Dedifferentiated amniotic fluid mesenchymal stem cell (primary cell): Measurements from ENCODE around the gene APBA3.
A peak's percentile ranks its signal among the peaks of the same experiment; 100 is the strongest.

ENCODE experiments used
- DNase-seq: peaks from one replicate; pipeline ENCODE4 v3.0.0-alpha.2; 2016; ENCODE audit errors: extremely low spot score

APBA3 gene, protein sequence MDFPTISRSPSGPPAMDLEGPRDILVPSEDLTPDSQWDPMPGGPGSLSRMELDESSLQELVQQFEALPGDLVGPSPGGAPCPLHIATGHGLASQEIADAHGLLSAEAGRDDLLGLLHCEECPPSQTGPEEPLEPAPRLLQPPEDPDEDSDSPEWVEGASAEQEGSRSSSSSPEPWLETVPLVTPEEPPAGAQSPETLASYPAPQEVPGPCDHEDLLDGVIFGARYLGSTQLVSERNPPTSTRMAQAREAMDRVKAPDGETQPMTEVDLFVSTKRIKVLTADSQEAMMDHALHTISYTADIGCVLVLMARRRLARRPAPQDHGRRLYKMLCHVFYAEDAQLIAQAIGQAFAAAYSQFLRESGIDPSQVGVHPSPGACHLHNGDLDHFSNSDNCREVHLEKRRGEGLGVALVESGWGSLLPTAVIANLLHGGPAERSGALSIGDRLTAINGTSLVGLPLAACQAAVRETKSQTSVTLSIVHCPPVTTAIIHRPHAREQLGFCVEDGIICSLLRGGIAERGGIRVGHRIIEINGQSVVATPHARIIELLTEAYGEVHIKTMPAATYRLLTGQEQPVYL

DNA sequence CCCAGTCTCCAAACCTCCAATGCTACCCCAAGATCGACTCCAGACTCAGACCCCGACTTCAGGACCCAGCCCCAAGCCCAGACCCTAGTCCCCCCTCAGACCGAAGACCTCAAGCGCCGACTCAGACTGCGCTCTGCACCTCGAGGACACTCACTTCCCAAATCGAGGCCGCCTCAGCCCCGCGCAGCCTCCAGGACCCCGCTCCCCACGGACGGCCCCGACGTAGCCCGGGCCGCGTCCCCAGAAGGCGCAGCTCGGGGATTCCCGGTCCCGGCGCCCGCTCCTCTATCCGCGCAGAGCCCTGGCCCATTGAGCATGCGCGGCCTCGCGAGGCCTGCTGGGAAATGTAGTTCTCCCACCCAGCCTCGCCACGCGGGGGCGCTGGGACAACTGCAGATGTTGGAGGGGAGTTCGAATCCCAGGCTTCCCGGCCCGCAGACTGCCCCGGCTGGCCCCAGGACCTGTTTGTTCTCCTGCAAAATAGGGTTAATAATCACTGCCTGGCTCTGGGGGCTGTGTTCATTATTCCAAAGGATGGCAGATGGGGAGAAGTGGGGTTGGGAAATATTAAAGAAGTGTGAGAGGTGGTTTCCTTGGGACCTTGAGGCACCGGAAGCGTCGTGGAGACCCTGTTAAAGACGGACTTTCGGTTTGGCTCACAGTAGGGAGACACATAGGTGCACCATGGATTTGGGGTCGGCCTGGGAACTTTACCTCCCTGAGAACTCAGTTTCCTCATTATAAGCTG, at the start of gene APBA3:
TSS of gene APBA3 (minus strand) at position 311 of the 748 bp plus-strand sequence. CDS start 1,428 bp downstream, outside the sequence.
- DNase-seq: peak; percentile 85

DNA sequence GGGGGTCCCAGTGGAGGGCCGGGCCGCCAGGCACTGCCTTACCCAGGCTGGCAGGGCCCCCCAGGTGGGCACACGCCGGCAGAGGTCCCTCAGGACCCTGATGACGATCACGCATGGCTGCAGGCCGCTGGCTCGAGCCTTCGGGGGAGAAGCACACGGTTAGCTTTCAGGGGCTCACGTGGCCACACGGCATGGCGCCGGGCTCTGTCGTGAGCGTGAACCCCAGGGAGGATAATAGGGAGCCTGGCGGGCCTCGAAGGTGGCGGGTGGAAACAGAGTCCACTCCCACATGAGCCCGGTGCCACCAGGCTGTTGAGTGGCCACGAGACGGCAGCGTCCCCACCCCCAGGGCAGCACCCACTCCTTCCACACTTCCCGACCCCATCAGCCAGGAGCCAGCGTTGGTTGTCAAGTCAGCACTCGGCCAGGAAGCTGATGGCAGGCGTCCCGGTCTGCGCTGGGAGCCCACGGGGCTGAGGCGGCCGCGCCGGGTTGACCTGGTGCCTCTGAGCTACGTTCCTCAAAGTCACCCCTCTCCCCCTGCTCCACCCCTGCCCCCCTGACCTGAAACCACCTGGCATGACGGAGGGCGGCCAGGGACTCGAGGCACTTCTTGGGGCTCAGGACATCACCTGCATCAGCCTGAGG, 49.3 kb upstream of the APBA3 start:
- no peak for DNase-seq

DNA sequence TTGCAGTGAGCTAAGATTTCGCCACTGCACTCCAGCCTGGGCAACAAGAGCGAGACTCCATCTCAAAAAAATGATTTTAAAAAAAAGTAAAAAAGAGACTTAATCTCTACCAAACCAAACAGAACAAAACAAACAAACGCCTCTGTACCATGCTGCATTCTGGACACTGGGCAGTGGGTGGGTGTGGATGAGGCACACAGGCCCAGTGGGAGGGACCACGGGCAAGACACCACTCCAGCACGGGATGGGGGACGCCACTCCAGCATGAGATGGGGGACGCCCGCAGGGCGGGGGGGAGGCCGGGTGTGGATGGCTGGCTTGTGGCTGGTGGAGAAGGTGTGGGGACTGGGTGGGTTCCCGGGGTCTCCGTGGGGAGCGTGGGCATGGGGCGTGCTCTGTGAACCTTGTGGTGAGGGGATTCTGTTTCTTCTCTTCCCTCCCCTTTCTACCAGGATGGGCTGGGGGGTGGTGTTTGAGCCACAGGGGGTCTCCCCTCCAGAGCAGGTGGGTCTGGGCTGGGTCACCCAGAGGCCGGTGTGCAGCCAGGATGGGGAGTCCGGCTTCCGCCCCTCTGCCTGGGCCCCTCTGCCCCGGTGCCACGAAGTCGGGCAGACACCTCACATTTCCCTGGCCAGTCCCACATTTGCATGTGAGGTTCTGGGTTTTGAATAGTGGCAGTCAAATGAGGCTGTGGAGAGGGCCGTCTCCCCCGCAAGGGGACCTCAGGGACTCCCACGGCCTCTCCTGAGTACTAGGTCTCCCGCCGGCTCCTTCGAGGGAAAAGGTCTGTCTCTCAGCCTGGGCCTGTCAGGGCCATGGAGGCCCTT, 48.6 kb upstream of the APBA3 start:
- no peak for DNase-seq

DNA sequence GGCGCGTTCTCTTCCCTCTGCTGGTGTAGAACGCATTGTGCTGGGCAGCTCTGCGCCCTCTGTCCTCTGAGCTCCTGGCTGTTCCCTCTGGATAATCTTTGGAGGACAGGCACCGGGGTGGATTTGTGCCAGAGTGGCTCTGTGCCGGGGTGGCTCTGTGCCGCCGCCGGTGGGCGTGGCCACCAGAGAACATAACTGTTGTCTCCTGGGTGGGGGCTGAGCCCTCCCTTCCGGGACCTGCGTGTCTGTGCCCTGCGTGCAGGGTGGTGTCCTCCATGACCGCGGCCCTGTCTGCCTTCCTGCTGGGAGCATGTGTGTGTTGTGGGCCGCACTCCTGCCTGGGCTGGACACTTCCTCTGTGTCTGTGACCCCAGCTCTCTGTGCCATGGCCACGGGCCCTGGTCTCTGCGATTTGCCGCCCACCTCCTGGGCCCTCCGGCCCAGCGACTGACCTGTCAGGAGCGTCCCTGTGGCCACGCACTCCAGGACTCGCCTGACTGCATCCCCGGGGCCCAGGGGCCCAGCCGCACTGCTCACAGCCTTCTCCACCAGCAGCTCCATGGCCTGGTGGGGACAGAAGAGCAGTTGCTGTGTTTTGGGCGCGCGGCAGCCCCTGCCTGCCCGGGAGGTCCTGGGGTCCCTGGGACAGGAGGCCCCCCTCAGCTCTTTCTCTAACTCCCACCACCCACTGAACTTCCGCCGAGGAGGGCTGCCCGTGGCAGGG, 47.1 kb upstream of the APBA3 start:
- no peak for DNase-seq

DNA sequence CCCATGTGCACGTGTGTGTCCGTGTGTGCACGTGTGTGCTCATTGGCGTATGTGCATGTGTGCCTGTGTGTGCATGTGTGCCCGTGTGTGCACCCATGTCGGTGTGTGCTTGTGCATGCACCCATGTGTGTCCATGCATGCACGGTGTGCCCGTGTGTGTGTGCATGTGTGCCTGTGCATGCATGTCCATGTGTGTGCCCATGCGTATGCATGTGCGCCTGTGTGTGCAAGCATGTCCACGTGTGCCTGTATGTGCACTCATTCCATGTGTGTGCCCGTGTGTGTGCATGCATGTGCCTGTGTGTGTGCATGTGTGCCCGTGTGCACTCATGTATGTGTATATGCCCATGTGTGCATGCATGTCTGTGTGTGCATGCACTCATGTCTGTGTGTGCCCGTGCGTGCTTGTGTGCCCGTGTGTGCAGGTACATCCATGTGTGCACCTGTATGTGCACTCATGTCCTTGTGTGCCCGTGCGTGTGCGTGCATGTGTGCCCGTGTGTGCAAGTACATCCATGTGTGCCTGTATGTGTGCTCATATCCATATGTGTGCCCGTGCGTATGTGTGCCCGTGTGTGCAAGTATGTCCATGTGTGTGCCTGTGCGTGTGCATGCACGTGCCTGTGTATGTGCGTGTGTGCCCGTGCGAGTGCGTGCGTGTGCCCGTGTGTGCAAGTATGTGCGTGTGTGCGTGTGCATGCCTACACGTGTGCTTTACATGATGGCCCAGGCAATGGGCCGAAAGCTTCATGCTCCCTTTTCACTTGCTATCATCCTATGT, 46.3 kb upstream of the APBA3 start:
- DNase-seq: no peak

DNA sequence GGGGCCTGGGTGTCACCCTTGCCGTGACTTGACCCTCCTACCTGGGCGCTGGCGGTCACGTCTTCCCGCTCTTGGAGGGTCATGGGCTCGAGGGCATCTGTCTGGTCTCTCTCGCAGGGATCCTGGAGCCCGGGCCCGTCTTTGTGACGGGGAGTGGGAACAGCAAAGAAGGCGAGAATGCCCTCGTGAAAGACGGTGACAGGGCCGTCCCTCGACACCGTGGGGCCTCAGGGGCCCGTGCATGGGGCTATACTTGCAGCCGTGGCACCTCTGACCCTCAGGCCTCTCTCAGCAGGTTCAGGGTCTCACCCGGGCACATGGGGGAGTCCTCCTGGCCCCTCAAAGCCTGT, 45.6 kb upstream of the APBA3 start:
- DNase-seq: no peak

DNA sequence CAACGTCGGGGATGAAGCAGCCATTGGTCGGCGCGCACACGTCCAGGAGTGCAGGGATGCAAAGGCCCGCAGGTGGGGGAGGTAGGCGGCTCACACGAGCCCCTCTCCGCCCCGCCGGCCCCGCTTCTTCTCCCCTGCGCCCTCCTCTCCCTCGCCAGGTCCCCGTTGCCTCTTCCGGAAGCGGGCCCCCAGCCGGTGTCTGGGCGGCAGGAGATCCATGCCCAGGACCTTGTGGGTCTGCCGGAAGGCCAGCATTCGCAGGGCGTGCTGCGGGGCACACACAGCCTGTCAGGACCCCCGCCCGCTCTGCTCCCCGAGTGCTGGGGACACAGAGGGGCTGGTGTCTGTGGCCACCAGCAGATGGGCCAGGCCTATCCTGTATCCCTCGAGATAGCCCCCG, 44.4 kb upstream of the APBA3 start:
- DNase-seq: no peak

DNA sequence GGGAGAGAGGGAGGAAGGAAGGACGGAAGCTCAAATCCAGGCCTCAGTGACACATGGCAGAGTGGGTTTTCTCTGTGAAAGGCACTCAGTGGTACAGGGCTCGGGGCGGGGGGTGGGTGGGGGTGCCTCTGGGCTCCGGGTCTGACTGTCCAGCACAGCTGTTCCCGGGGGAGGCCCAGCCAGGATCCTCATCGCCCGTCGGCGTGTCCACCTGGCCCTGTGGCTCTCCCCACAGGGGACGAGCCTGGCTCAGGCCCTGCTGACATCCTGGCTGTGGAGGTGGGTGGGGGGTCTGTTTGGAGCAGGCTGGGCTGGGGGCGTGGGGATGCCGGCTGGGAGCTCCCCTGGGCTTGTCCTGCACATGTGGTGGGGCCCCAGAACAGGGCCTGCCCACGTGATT, 42.9 kb upstream of the APBA3 start:
- no peak for DNase-seq

DNA sequence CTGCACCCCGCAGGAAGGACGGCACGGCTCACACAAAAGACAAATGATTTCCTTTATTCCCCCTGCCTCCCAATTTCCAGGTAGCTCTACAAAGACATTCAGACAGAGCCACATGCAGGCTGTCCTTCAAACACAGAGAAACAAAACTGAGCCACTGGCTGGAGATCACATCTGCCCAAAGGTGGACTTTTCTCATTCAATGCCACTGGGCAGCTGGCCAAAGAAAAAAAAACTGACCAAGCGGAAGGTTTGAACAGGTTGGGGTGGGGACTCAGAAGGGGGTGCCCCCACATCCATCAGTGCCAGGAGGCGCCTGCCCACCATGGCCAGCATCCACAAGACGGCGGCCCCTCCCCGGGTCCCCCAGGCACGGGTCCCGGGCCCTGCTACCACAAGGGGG, 42.5 kb upstream of the APBA3 start:
- DNase-seq: no peak

DNA sequence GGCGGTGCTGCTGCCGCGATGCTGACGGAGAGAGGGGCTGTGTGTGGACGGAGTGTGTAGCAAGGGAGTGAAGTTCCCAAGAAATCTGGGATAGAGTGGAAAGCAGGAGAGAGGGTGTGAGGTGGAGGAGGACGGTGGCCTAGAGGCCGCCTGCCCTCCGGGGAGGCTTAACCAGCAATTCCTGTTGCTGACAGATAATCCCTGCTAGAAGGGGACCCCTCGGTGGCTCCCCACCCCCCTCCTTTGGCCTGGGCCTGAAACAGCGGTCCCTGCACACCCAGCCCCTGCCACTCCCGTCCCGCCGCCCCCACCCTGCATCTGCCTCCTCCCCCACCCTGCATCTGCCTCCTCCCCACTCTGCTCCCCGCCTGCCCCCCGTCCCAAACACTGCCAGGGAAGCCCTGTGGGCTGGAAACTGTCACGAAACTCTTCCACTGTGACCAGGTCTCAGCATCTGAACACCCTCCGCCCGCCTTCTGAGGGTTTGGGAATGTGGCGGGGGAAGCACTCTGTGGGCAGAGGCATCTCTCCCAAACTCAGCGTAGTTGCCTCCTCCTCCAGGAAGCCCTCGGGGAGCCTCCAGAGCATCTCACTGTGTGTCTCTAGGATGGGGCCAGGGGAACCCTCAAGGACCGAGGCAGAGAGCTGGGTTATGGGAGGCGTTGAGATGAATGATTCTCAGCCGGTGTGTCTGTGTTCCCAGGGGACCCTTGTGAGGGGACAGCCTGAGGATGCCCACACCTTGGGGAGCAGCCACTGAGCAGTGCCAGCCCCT, 41.8 kb upstream of the APBA3 start:
- no peak for DNase-seq

DNA sequence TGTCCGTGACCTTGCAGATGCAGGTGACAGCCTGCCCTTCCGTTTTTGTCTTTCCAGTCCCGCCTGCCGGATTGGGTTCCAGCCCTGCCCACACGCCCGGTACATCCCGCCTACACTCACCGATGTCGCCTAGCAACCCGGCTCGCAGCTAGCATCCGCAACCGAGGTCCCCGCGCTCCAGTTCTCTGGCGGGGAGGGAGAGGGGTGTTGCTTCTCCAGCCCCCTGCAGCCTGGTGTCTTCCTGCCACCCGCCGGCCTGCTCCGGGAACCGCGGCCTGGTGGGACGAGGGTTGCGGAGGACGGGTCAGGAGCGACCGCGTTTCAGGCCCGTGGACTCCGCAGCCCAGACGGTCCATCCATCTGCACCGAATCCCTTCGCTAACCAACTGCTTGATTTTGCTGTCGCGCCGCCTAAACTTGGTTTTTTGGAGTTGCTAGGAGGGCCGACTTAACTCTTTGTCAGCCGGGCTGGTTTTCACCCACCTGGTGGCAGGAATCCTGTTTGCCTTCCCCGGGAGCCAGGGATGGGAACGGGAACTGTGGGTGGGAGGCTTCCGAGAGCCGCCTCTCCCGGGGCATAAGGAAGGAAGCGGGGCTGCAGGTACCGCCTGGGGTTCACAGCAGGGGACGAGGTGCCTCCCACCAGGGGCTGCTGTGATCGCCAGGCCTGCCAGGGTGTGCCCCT, 40.1 kb upstream of the APBA3 start:
- DNase-seq: no peak

DNA sequence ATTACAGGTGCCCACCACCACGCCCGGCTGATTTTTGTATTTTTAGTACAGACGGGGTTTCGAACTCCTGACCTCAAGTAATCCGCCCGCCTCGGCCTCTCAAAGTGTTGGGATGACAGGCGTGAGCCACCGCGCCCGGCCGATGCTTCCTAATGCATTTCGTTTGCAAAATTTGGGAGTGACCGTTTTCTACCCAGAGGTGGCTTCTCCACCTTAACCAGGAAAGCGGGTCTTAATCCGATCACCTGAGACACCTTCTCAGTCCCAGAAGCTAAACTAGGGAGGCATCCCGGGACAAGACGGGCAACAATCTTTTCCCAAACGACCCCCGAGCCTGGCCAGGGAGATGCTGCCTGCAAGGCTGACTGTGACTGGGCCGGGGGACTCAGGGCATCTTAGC, 39.5 kb upstream of the APBA3 start:
- DNase-seq: no peak

DNA sequence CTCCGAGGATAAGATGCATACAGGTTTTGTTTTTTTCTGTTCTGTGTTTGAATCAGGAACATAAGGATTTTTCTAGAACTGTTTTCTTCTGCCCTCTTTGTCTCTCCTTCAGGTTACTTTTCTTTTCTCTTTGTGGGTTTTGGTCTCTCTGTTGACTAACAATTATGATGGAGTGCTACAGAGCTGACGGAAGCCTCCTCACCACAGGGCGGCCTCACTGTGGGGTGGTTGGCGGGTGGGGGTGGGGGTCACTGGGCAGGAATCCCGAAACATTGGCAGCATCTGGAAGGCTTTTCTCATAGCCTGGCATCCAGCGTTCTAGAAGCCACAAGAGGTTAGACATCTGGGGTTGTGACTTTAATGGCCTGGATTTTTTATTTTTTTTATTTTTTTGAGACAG, 36.6 kb upstream of the APBA3 start:
- DNase-seq: no peak

DNA sequence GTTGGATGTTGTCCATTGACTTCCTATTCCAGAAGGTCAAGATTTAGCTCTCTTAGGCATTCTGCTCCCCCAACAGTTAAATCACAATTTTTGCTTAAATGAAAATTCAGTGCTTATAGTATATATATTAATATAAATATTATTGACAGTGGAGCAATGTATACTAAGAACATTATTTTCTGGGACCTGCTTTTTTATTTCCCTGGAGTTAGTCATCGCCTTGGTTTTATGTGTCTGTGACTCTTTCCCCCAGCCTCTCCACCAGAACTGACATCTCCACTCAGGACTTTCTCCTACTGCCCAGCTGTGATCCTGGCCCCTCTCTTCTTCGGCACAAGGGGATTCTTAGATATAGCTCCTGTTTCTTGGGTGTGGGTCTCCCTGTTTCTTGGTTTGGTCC, 34.9 kb upstream of the APBA3 start:
- no peak for DNase-seq

DNA sequence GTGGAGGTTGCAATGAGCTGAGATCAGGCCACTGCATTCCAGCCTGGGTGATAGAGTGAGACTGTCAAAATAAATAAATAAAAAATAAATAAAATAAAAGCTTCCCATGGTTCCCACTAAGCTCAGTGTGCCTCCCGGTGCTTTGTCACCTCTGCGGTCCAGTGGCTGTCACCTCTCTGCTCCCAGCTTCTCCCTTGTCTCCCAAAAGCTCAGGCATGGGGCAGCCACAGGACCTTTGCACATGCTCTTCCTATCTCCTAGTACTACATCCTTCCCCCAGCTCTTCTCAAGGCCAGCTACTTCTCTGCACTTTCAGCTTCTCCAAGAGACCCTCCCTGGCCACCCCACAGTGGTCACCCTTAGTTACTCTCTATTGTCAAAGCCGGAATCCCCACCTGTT, 32.3 kb upstream of the APBA3 start:
- no peak for DNase-seq

DNA sequence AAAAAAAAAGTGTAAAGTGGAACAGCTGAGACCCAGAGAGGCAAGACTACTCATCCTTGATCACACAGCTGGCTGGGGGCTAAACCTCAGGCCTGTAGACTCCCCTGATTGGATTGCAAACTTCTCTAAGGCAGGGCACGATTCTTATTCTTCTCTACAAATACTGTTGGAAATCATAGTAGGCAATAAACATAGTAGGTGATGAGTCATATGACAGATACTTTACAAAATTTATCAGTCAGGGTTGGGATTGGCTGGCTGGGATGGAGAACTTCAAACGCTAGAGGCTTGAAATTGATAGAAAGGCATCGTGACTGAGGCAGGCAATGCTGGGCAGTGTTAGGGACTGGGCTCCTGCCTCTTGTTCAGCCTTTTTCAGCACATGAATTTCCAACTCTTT, 30.6 kb upstream of the APBA3 start:
- DNase-seq: no peak

DNA sequence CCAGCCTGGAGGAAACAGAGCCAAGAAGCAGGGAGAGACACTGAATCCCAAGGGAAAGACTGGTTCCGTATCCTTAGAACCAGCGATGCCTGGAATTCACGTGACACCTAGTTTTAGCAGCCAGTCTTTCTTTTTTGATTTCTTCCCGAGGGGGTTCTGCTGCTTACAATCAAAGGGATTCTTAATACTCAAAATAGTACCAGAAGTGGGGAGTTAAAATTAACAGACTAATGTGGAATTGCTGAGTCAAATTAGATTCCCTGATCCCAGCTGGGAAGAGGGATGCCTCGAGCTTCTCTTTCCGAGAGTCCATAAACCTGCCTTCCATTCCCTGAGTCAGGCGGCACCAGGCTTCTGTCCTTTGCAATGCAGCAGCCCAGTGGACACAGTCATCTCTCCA, 29.4 kb upstream of the APBA3 start:
- DNase-seq: no peak

DNA sequence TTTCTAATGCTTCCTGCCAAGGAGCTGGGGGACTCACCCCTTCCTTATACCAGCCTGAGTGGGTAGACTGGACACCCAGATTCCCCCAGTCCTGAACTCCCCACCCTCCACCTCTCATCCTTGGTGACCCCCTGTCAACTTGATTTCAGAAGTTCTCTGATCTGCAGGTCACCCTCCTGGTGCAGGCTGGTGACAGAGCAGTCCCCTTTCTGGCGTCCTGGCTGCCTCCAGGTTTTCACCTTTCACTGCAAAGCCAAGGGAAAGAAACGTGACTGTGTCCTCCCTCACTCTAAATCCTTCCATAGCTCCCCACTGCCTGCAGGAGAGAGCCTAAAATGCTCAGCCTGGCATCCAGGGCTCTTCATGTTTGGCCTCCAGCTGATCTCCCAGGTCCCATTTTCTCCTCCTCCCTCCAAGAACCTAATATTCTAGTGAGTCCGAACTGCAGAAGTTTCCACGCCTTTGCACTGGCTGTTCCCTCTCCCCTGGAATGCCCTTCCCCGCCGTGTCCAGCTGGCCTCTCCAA, 28.8 kb upstream of the APBA3 start:
- DNase-seq: no peak
